GM18499 (cell line): Measurements from ENCODE around the gene TPCN2.

Experiments used
- ATAC-seq: cut with Tn5 transposase; IDR thresholded peaks from one replicate; pipeline ENCODE4 v1.9.1; 2021; ENCODE audit warnings: moderate number of reproducible peaks; ENCODE audit not compliant: insufficient read depth, unreplicated experiment

The TPCN2 gene

GRCh38 chr11:69009441-69010211 is 39.1 kb upstream of the TPCN2 start:
- ATAC-seq: no peak

- ATAC-seq: no peak
Measured at GRCh38 chr11:69010361-69010891, 38.3 kb upstream of the TPCN2 start.

- no peak for ATAC-seq
Measured at GRCh38 chr11:69010964-69011623, 37.6 kb upstream of the TPCN2 start.

- ATAC-seq: no peak
Measured at GRCh38 chr11:69011624-69012091, 37.1 kb upstream of the TPCN2 start.

GRCh38 chr11:69012092-69013008 is 36.4 kb upstream of the TPCN2 start:
- no peak for ATAC-seq

GRCh38 chr11:69013009-69013951 is 35.5 kb upstream of the TPCN2 start, which contains the start of gene MRGPRF:
TSS of gene MRGPRF (minus strand) at chr11:69013246. CDS start at chr11:69009901, 3,345 bp downstream.
- no peak for ATAC-seq

GRCh38 chr11:69014084-69014851 is 34.5 kb upstream of the TPCN2 start:
- no peak for ATAC-seq

GRCh38 chr11:69014898-69015549 is 33.7 kb upstream of the TPCN2 start:
- ATAC-seq: no peak

GRCh38 chr11:69017951-69018350 is 30.8 kb upstream of the TPCN2 start:
- no peak for ATAC-seq

GRCh38 chr11:69018924-69019323 is 29.8 kb upstream of the TPCN2 start:
- no peak for ATAC-seq

- no peak for ATAC-seq
Measured at GRCh38 chr11:69022260-69022659, 26.5 kb upstream of the TPCN2 start.

GRCh38 chr11:69024509-69024908 is 24.2 kb upstream of the TPCN2 start:
- no peak for ATAC-seq

GRCh38 chr11:69027704-69028372 is 20.9 kb upstream of the TPCN2 start:
- no peak for ATAC-seq

GRCh38 chr11:69030301-69030700 is 18.4 kb upstream of the TPCN2 start:
- no peak for ATAC-seq

GRCh38 chr11:69032833-69033232 is 15.9 kb upstream of the TPCN2 start:
- no peak for ATAC-seq

- no peak for ATAC-seq
Measured at GRCh38 chr11:69033431-69033830, 15.3 kb upstream of the TPCN2 start.

GRCh38 chr11:69034123-69034867 is 14.4 kb upstream of the TPCN2 start:
- ATAC-seq: no peak
